ENCODE results near the gene RALGAPB.

The RALGAPB gene

GRCh38 chr20:38547288-38548085, 74.8 kb downstream of the RALGAPB start:
- DNase-seq (ENCODE audit: low read depth), result no peak

- DNase-seq (ENCODE audit: low read depth), result no peak
Observed at GRCh38 chr20:38548356-38549083, 75.9 kb downstream of the RALGAPB start.

GRCh38 chr20:38550274-38550673, 77.6 kb downstream of the RALGAPB start:
- DNase-seq (ENCODE audit: low read depth), result no peak

GRCh38 chr20:38551056-38551626, 78.5 kb downstream of the RALGAPB start:
- DNase-seq (ENCODE audit: low read depth), result no peak

GRCh38 chr20:38554986-38555385, 82.3 kb downstream of the RALGAPB start:
- DNase-seq (ENCODE audit: low read depth), result no peak

GRCh38 chr20:38555395-38555794, 82.8 kb downstream of the RALGAPB start:
- no peak for DNase-seq (ENCODE audit: low read depth)

- no peak for DNase-seq (ENCODE audit: low read depth)
Observed at GRCh38 chr20:38557174-38557573, 84.5 kb downstream of the RALGAPB start.

GRCh38 chr20:38558596-38559360, 86.1 kb downstream of the RALGAPB start:
- DNase-seq (ENCODE audit: low read depth), result no peak

- DNase-seq (ENCODE audit: low read depth), result no peak
Observed at GRCh38 chr20:38559764-38560163, 87.1 kb downstream of the RALGAPB start.

- DNase-seq (ENCODE audit: low read depth), result no peak
Observed at GRCh38 chr20:38563802-38564431, 91.3 kb downstream of the RALGAPB start.

GRCh38 chr20:38564680-38565079, 92.0 kb downstream of the RALGAPB start:
- DNase-seq (ENCODE audit: low read depth), result no peak

- DNase-seq (ENCODE audit: low read depth), result no peak
Observed at GRCh38 chr20:38566036-38566598, 93.5 kb downstream of the RALGAPB start.

GRCh38 chr20:38569747-38570525, 97.3 kb downstream of the RALGAPB start:
- no peak for DNase-seq (ENCODE audit: low read depth)

GRCh38 chr20:38573413-38573812, 100.8 kb downstream of the RALGAPB start:
- no peak for DNase-seq (ENCODE audit: low read depth)

- no peak for DNase-seq (ENCODE audit: low read depth)
Observed at GRCh38 chr20:38579219-38579910, 106.7 kb downstream of the RALGAPB start.

- DNase-seq (ENCODE audit: low read depth), result no peak
Observed at GRCh38 chr20:38579921-38580320, 107.3 kb downstream of the RALGAPB start.

- no peak for DNase-seq (ENCODE audit: low read depth)
Observed at GRCh38 chr20:38581013-38581412, 108.4 kb downstream of the RALGAPB start, which contains the start of gene ADIG. TSS of gene ADIG (plus strand) at chr20:38581197. CDS start at chr20:38581251, 54 bp downstream.

- DNase-seq (ENCODE audit: low read depth), result no peak
Observed at GRCh38 chr20:38581830-38582358, 109.3 kb downstream of the RALGAPB start.

GRCh38 chr20:38583306-38583705, 110.7 kb downstream of the RALGAPB start:
- DNase-seq (ENCODE audit: low read depth), result no peak
